HepG2 (cell line): ENCODE data around the gene GNAZ. TPM values are rescaled to one million over a fixed set of nuclear protein-coding genes. Genes with fewer than 3 reads are reported as not detected.

ENCODE experiments used
- CBX1 ChIP-seq: IDR thresholded peaks from one replicate; pipeline ENCODE4 v1.6.1; 2016; ENCODE audit warnings: antibody characterized with exemption, low read depth
- CHD2 ChIP-seq: IDR thresholded peaks from 2 replicates; pipeline ENCODE4 v1.6.1; 2011; ENCODE audit warnings: low read depth, low read length, improper control_type of control experiment
- CREM ChIP-seq, 2 experiments: sonication (generic) in 1 of 2; formaldehyde crosslinking in 1 of 2; IDR thresholded peaks; 2 replicates each; pipeline versions ENCODE4 v1.4.0 to v1.6.1; 2016 to 2020; ENCODE audit warnings: antibody characterized with exemption in 1 of 2, mild to moderate bottlenecking in 1 of 2, missing genetic modification reagents in 1 of 2
- KDM5A ChIP-seq: fragments of 200-600 bp; sonication (generic); IDR thresholded peaks from 2 replicates; pipeline ENCODE4 v1.7.0; 2018; ENCODE audit warnings: antibody characterized with exemption, mild to moderate bottlenecking, low read length, borderline replicate concordance
- KMT2B ChIP-seq: IDR thresholded peaks from 2 replicates; pipeline ENCODE4 v1.6.1; 2016; ENCODE audit warnings: missing genetic modification reagents, missing compliant biosample characterization
- MLX ChIP-seq: IDR thresholded peaks from 2 replicates; pipeline ENCODE4 v1.6.1; 2016
- NCOA2 ChIP-seq: sonication (generic); formaldehyde crosslinking; IDR thresholded peaks from 2 replicates; pipeline ENCODE4 v1.8.0; 2022; ENCODE audit warnings: inconsistent platforms
- RELA ChIP-seq: sonication (generic); formaldehyde crosslinking; IDR thresholded peaks from 2 replicates; pipeline ENCODE4 v1.4.0; 2020; ENCODE audit warnings: missing genetic modification reagents
- RFX3 ChIP-seq: IDR thresholded peaks from 2 replicates; pipeline ENCODE4 v1.6.1; 2016; ENCODE audit warnings: missing biosample characterization, missing genetic modification reagents
- SOX13 ChIP-seq, 3 experiments: fragments of 450-650 bp in 1 of 3; sonication (generic) in 1 of 3; formaldehyde crosslinking in 1 of 3; IDR thresholded peaks in 2 of 3; conservative IDR thresholded peaks in 1 of 3; 2 replicates each; pipeline versions ENCODE4 v1.5.0 to v1.6.1; 2016 to 2020; ENCODE audit warnings: antibody characterized with exemption in 1 of 3, mild to moderate bottlenecking in 1 of 3, missing compliant biosample characterization in 1 of 3, missing genetic modification reagents in 1 of 3, moderate library complexity in 1 of 3
- SRF ChIP-seq: IDR thresholded peaks from 2 replicates; pipeline ENCODE4 v1.6.1; 2011; ENCODE audit warnings: mild to moderate bottlenecking, low read depth, low read length, moderate library complexity
- TAF15 ChIP-seq: fragments of 200-400 bp; formaldehyde crosslinking; IDR thresholded peaks from one replicate; pipeline ENCODE4 v1.6.1; 2018; ENCODE audit warnings: mild to moderate bottlenecking, low read depth, low read length; ENCODE audit not compliant: poor library complexity, severe bottlenecking
- TMF1 ChIP-seq: sonication (generic); formaldehyde crosslinking; IDR thresholded peaks from 2 replicates; pipeline ENCODE4 v1.8.1; 2022; ENCODE audit warnings: low read depth, missing genetic modification reagents
- ZBTB42 ChIP-seq: sonication (generic); formaldehyde crosslinking; IDR thresholded peaks from 2 replicates; pipeline ENCODE4 v1.5.0; 2020; ENCODE audit warnings: mild to moderate bottlenecking, missing genetic modification reagents
- ZIK1 ChIP-seq: sonication (generic); formaldehyde crosslinking; IDR thresholded peaks from 2 replicates; pipeline ENCODE4 v1.5.0; 2020; ENCODE audit warnings: mild to moderate bottlenecking, low read depth, missing genetic modification reagents, borderline replicate concordance
- ZKSCAN5 ChIP-seq: sonication (generic); formaldehyde crosslinking; IDR thresholded peaks from 2 replicates; pipeline ENCODE4 v1.5.1; 2020; ENCODE audit warnings: mild to moderate bottlenecking, missing genetic modification reagents
- ZMAT3 ChIP-seq: sonication (generic); formaldehyde crosslinking; conservative IDR thresholded peaks from 2 replicates; pipeline ENCODE4 v1.7.0; 2021; ENCODE audit warnings: missing genetic modification reagents
- ZNF282 ChIP-seq: fragments of 450-650 bp; IDR thresholded peaks from 2 replicates; pipeline ENCODE4 v1.6.1; 2018; ENCODE audit not compliant: partially characterized antibody
- ZNF574 ChIP-seq: sonication (generic); formaldehyde crosslinking; IDR thresholded peaks from 2 replicates; pipeline ENCODE4 v1.4.0; 2020; ENCODE audit warnings: missing genetic modification reagents
- ZNF646 ChIP-seq: sonication (generic); formaldehyde crosslinking; IDR thresholded peaks from 2 replicates; pipeline ENCODE4 v1.9.0; 2021; ENCODE audit warnings: mild to moderate bottlenecking, missing genetic modification reagents
- polyA plus RNA-seq, 8 experiments: library from polyadenylated mRNA; depleted of rRNA in 3 of 8; stranded (reverse) in 7 of 8; unstranded in 1 of 8; fragments of >200 nt; fragmentation: Illumina TruSeq in 4 of 8; extraction: Trizol in 4 of 8; gene quantifications; 2 replicates each; pipeline versions ENCODE4 v1.2.1 to v1.2.3, GENCODE V29; 2011 to 2016; ENCODE audit warnings: low read depth in 4 of 8, missing spikeins in 1 of 8, mixed read lengths in 1 of 8; ENCODE audit not compliant: insufficient read depth in 1 of 8
- total RNA-seq, 5 experiments: library from RNA; depleted of rRNA; stranded (reverse); fragments of >200 nt; fragmentation: Illumina TruSeq; extraction: Trizol; gene quantifications; 2 replicates each; pipeline ENCODE4 v1.2.3, GENCODE V29; 2016; ENCODE audit warnings: low read depth in 1 of 5

The GNAZ gene
- total and polyA plus RNA-seq, 2 of the 13 experiments (the other 11 are each of a cell fraction or from before 2014, with no cell fraction given): 11.4 to 22.3 TPM

- TF ChIP-seq ZNF646 (CRISPR knock-in tag) (peak; percentile 64; the same call in 1 of the 2 replicates), ZMAT3 (CRISPR knock-in tag) (peak; percentile 59; the same call in 1 of the 2 replicates), ZBTB42 (CRISPR knock-in tag) (no peak; the same call in 1 of the 2 replicates), ZNF282 (no peak), KDM5A (no peak), SRF (0 out of 2 replicates have a peak, but pooled peaks have one; percentile 1), ZIK1 (CRISPR knock-in tag) (0 out of 2 replicates have a peak, but pooled peaks have one; percentile 67), RFX3 (CRISPR knock-in tag) (no peak), CHD2 (peak; percentile 57; the same call in 1 of the 2 replicates), MLX (CRISPR knock-in tag) (peak; percentile 87), SOX13 (IDR thresholded peaks at IDR 0.05) (peak; percentile 63), SOX13 (CRISPR knock-in tag; conservative IDR thresholded peaks at IDR 0.05 in 1 of 2, IDR thresholded peaks at IDR 0.05 in 1 of 2) (peak in 1 of 2 experiments; percentile 93; a peak in 2 of 4 replicates), KMT2B (no peak), ZKSCAN5 (CRISPR knock-in tag) (0 out of 2 replicates have a peak, but pooled peaks have one; percentile 53), RELA (CRISPR knock-in tag) (no peak), TAF15 (no peak), TMF1 (CRISPR knock-in tag) (peak; percentile 60; the same call in 1 of the 2 replicates), NCOA2 (CRISPR knock-in tag) (peak; percentile 94), CREM (IDR thresholded peaks at IDR 0.05) (peak; percentile 85), CREM (CRISPR knock-in tag; IDR thresholded peaks at IDR 0.05) (no peak), ZNF574 (CRISPR knock-in tag) (peak; percentile 80), CBX1 (no peak)
Observed at GRCh38 chr22:23075525-23076216, 5.4 kb downstream of the GNAZ start (continued).
